NT2/D1 (cell line): ENCODE results near the gene TXNRD1.

Experiments
- SUZ12 ChIP-seq: IDR thresholded peaks from 2 replicates; pipeline ENCODE4 v1.6.1; 2011; ENCODE audit not compliant: insufficient read length, insufficient read depth; ENCODE audit errors: extremely low read depth
- YY1 ChIP-seq: IDR thresholded peaks from 2 replicates; pipeline ENCODE4 v1.6.1; 2011; ENCODE audit not compliant: insufficient read length, insufficient read depth
- ZNF274 ChIP-seq: IDR thresholded peaks from 2 replicates; pipeline ENCODE4 v1.6.1; 2011; ENCODE audit warnings: mild to moderate bottlenecking, low read depth, low read length

DNA sequence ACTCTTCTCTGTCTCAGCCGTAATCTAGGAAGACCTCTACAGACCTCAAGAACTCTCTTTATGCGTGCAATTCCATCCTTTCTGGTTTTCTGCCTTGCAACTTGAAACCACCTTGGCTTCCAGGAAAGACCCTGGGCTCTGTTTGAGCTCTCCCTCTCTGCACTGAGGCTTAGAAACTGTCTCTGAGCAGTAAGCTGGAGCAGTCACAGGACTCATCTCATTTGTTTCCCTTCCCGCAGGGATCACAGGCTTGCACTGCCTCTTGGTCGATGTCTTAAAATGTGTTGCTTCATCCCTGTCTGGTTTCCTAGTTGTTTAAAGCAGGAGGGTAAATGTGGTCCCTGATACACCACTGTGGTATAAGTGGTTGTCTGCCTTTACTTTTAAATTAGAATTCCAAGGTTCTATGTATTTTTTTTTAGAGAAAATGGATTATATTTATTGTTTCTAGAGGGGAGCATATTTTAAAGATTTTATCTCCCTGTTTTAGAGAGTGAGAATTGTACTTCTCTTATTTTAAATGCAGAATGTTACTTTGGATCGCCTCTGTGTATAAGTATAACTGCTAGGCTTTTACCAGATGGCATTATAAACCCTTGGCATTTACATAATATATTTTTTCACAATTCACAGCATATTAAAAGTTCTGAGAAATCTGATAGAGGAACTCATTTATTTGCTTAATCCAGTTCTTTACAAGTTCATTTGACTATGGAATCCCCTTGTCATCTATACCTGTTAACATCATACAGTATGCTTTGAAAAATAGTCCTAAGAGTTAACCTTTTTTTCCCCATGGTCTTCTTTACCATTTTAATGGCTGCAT lies 114.3 kb downstream of the TXNRD1 start:
- TF ChIP-seq ZNF274: no peak
- TF ChIP-seq YY1: no peak
- TF ChIP-seq SUZ12: no peak
